Heart left ventricle (tissue), 13 donors: ENCODE results near the gene PHC3.

ENCODE experiments used
- POLR2A ChIP-seq, 2 donors: fragments of 450-650 bp; IDR thresholded peaks; one replicate each; pipeline ENCODE4 v1.6.1; 2017; ENCODE audit warnings: antibody characterized with exemption in 2 of 2, mild to moderate bottlenecking in 2 of 2, moderate library complexity in 2 of 2
- TF ChIP-seq, protein P1 (sequence below), 12 donors: fragments of 200-600 bp; sonication (generic) in 4 of 12; IDR thresholded peaks; one replicate each; pipeline versions ENCODE4 v1.5.0 to v1.8.0; 2018 to 2022; ENCODE audit warnings: antibody characterized with exemption in 12 of 12, mild to moderate bottlenecking in 5 of 12
- donor health status: ischemic (EF 13 %, LVEDD 7.1; RV severe dilation, severe dysfunction).
- donor health status: DM: no; HTN: yes; CAD: no.
- donor health status: DM: no; HTN: no; CAD: no.
- donor health status: ischemic (EF 25% LVEDD 6.9; RV normal size, moderate dysfunction).
- donor health status: ischemic (EF 25% LVEDD 5.7; RV mildly dilated, moderate dysfunction).
- donor health status: ischemic (EF 35%, LVEDD 5.7; RV mildly dilated, moderate dysfunction).
- donor health status: nonischemic (EF 11% LVEDD 7.7; RV severe dilation, severe dysfunction).
- donor health status: DM: yes; HTN: yes; CAD: no.
- donor health status: PGD.
- donor health status: ischemic (EF 29% LVEDD 5.4; RV normal size, mild dysfunction).
- donor health status: nonischemic (EF 23%, LVEDD 6.1; RV moderate dilation, normal function).

DNA sequence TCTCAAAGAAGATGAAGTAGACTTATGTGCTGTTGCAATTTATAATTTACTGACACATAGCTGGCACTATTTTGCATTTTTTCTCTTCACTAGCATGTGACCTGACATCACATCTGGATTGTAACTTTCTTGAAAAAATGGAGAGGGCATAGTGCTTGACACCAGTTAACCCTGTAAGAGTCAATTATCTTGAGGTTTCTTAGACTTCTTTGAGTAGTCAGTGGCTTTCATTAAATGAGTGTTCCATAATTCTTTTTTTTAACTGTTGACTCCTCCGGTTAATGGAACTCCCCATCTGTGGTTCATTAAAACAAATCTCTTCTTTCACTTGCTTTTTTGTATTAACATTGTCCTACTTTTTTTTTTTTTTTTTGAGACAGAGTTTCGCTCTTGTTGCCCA is 23.8 kb upstream of the PHC3 start:
- TF ChIP-seq, protein P1, sequence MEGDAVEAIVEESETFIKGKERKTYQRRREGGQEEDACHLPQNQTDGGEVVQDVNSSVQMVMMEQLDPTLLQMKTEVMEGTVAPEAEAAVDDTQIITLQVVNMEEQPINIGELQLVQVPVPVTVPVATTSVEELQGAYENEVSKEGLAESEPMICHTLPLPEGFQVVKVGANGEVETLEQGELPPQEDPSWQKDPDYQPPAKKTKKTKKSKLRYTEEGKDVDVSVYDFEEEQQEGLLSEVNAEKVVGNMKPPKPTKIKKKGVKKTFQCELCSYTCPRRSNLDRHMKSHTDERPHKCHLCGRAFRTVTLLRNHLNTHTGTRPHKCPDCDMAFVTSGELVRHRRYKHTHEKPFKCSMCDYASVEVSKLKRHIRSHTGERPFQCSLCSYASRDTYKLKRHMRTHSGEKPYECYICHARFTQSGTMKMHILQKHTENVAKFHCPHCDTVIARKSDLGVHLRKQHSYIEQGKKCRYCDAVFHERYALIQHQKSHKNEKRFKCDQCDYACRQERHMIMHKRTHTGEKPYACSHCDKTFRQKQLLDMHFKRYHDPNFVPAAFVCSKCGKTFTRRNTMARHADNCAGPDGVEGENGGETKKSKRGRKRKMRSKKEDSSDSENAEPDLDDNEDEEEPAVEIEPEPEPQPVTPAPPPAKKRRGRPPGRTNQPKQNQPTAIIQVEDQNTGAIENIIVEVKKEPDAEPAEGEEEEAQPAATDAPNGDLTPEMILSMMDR (IDR thresholded peaks at IDR 0.05): no peak
- no peak for TF ChIP-seq POLR2A (IDR thresholded peaks at IDR 0.05)
